Natural killer cell (primary cell): ENCODE results near the gene SAFB. TPM values are rescaled to one million over a fixed set of nuclear protein-coding genes. Genes with fewer than 3 reads are reported as not detected.

ENCODE experiments used
- ATAC-seq, 3 donors: fragments of 150-1000 bp in 2 of 3; fragments of 200-7000 bp in 1 of 3; cut with Tn5 transposase; 1 replicate in 1 of 3; 2 replicates in 2 of 3; pipeline ENCODE4 v1.10.0; 2021; ENCODE audit warnings: mild to moderate bottlenecking in 2 of 3, moderate library complexity in 2 of 3
- DNase-seq, 2 donors: peaks; one replicate each; pipeline versions ENCODE4 v3.0.0 to v3.0.0-alpha.2; 2013 to 2021; ENCODE audit warnings: mixed read lengths in 1 of 2
- H3K27ac ChIP-seq: one replicate; pipeline ENCODE4 v1.5.1; 2013; ENCODE audit warnings: mild to moderate bottlenecking, low read length
- H3K27me3 ChIP-seq: one replicate; pipeline ENCODE4 v1.6.1; 2013; ENCODE audit warnings: low read length; ENCODE audit not compliant: control insufficient read depth, insufficient read depth
- H3K36me3 ChIP-seq: one replicate; pipeline ENCODE4 v1.6.1; 2013; ENCODE audit warnings: low read length; ENCODE audit not compliant: control insufficient read depth, insufficient read depth
- H3K4me1 ChIP-seq: one replicate; pipeline ENCODE4 v1.6.1; 2013; ENCODE audit warnings: low read length; ENCODE audit not compliant: control insufficient read depth, insufficient read depth
- H3K4me3 ChIP-seq: one replicate; pipeline ENCODE4 v1.5.1; 2013; ENCODE audit warnings: low read length
- H3K9me3 ChIP-seq: one replicate; pipeline ENCODE4 v1.6.1; 2013; ENCODE audit warnings: low read length; ENCODE audit not compliant: control insufficient read depth, insufficient read depth
- H3K27ac Mint-ChIP-seq, 2 donors: one replicate each; pipeline ENCODE4 v1.8.0; 2022; ENCODE audit warnings: mild to moderate bottlenecking in 2 of 2, mixed read lengths in 2 of 2, moderate library complexity in 1 of 2
- H3K27me3 Mint-ChIP-seq, 2 donors: one replicate each; pipeline ENCODE4 v1.8.0; 2022; ENCODE audit warnings: low read depth in 2 of 2, mixed read lengths in 2 of 2
- H3K36me3 Mint-ChIP-seq: one replicate; pipeline ENCODE4 v1.8.0; 2022; ENCODE audit warnings: mixed read lengths
- H3K4me1 Mint-ChIP-seq, 2 donors: one replicate each; pipeline ENCODE4 v1.8.0; 2022; ENCODE audit warnings: mixed read lengths in 2 of 2
- H3K4me3 Mint-ChIP-seq: one replicate; pipeline ENCODE4 v1.8.0; 2022; ENCODE audit warnings: mild to moderate bottlenecking, moderate library complexity, mixed read lengths
- H3K9me3 Mint-ChIP-seq, 2 donors: one replicate each; pipeline ENCODE4 v1.8.0; 2022; ENCODE audit warnings: mixed read lengths in 2 of 2
- WGBS: methylation state at CpG from one replicate; pipeline ENCODE4 v1.1.7; 2013; ENCODE audit warnings: missing lambda C conversion rate; ENCODE audit not compliant: insufficient coverage; 5-methylcytosine and 5-hydroxymethylcytosine counted together
- intact Hi-C: fragments of 100-400 bp; cut with micrococcal nuclease; formaldehyde crosslinking; loops from one replicate; pipeline ENCODE4 v1.14.2; 2022
- total RNA-seq, 4 donors: library from RNA; stranded (reverse); fragments of 120-200 nt in 1 of 4; gene quantifications; one replicate each; pipeline versions ENCODE4 v1.2.3 to v1.2.4, GENCODE V29; 2013 to 2022
- TF ChIP-seq, protein P1 (sequence below): fragments of 200-600 bp; IDR thresholded peaks from one replicate; pipeline ENCODE4 v1.8.0; 2022; ENCODE audit warnings: antibody characterized with exemption

SAFB gene
- total RNA-seq, 3 donors from 2014 or later (not counting 1 experiment from before 2014, with no cell fraction given), result 195 to 229 (median 207) TPM

DNA sequence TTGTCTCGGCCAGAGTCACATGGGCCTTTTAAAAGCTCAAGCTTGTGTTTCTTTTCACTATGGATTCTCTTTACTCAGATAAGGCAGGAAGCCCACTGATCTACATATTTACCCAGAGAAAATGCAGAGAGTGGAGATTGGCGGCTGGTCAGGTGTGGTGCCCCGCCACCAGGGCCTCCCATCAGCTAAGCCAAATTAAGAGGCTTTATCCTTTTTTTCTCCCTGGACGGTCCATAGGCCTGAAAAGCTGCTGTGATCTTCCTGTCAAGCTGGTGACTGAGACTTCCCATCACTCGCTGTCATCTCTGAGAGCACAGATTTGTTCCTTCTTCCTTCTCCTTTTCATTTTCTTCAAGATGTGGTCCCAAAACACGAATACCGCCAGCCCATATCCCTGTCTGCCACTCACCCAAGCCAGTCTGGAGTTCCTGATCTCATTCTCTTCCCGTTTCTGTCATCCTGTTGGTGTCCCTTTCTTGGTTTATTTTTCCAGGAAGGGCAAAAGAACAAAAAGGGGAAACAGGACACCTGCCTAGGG lies 1.9 kb downstream of the SAFB start:
- peaks cover 6% of the 10 kb centered on the region for H3K36me3 Mint-ChIP-seq
- H3K27ac ChIP-seq, result peak overlapping the region; percentile 99
- no peaks in the 10 kb centered on the region for H3K27me3 ChIP-seq
- peak overlapping the region; percentile 99 to 100 for H3K27ac Mint-ChIP-seq
- TF ChIP-seq, protein P1, sequence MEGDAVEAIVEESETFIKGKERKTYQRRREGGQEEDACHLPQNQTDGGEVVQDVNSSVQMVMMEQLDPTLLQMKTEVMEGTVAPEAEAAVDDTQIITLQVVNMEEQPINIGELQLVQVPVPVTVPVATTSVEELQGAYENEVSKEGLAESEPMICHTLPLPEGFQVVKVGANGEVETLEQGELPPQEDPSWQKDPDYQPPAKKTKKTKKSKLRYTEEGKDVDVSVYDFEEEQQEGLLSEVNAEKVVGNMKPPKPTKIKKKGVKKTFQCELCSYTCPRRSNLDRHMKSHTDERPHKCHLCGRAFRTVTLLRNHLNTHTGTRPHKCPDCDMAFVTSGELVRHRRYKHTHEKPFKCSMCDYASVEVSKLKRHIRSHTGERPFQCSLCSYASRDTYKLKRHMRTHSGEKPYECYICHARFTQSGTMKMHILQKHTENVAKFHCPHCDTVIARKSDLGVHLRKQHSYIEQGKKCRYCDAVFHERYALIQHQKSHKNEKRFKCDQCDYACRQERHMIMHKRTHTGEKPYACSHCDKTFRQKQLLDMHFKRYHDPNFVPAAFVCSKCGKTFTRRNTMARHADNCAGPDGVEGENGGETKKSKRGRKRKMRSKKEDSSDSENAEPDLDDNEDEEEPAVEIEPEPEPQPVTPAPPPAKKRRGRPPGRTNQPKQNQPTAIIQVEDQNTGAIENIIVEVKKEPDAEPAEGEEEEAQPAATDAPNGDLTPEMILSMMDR, result no peak
- H3K9me3 ChIP-seq, result no peaks in the 10 kb centered on the region
- peaks cover 69% of the 10 kb centered on the region for H3K4me1 ChIP-seq
- ATAC-seq (no peak), DNase-seq (no peak)
- H3K4me3 ChIP-seq, result no peak overlapping the region
- intact Hi-C loops, result no loop called here
- WGBS, result 38% methylated on average over 7 of the region's 8 CpGs
- H3K27me3 Mint-ChIP-seq, result no peaks in the 10 kb centered on the region
- H3K9me3 Mint-ChIP-seq, result no peaks in the 10 kb centered on the region
- peaks cover 57% of the 10 kb centered on the region for H3K36me3 ChIP-seq
- peak overlapping the region; percentile 93 for H3K4me3 Mint-ChIP-seq
- H3K4me1 Mint-ChIP-seq, result peaks cover 78 to 81% of the 10 kb centered on the region in 2 donors

DNA sequence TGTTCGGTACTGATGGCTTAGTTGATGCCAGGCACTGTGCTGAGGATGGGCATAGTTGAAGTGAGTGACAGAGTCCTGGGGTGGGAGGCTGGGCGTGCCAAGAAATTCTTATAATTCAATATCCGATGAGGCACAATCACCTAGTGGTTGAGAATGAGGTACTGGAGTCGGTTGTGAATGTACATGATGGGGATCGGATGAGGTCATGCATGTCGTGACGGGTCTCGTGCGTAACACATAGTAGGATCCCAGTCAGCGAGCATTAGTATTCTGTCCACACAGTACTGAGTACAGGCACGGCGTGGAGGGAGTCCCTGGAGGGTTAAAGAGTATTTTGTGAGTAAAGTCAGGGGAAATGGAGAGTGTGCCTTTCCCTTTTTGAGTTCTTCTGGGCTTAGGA lies 2.8 kb downstream of the SAFB start:
- H3K4me1 ChIP-seq, result peaks cover 71% of the 10 kb centered on the region
- H3K27ac ChIP-seq, result no peak overlapping the region
- H3K9me3 ChIP-seq, result no peaks in the 10 kb centered on the region
- peaks cover 70 to 72% of the 10 kb centered on the region in 2 donors for H3K4me1 Mint-ChIP-seq
- TF ChIP-seq, protein P1, result no peak
- WGBS, result 94% methylated on average over 12 of the region's 12 CpGs
- no peaks in the 10 kb centered on the region for H3K27me3 ChIP-seq
- H3K4me3 ChIP-seq, result no peak overlapping the region
- H3K27me3 Mint-ChIP-seq, result no peaks in the 10 kb centered on the region
- ATAC-seq (no peak), DNase-seq (no peak)
- H3K9me3 Mint-ChIP-seq, result no peaks in the 10 kb centered on the region
- peak overlapping the region; percentile 99 to 100 for H3K27ac Mint-ChIP-seq
- peak overlapping the region; percentile 93 for H3K4me3 Mint-ChIP-seq
- peaks cover 6% of the 10 kb centered on the region for H3K36me3 Mint-ChIP-seq
- intact Hi-C loops, result no loop called here
- peaks cover 52% of the 10 kb centered on the region for H3K36me3 ChIP-seq

DNA sequence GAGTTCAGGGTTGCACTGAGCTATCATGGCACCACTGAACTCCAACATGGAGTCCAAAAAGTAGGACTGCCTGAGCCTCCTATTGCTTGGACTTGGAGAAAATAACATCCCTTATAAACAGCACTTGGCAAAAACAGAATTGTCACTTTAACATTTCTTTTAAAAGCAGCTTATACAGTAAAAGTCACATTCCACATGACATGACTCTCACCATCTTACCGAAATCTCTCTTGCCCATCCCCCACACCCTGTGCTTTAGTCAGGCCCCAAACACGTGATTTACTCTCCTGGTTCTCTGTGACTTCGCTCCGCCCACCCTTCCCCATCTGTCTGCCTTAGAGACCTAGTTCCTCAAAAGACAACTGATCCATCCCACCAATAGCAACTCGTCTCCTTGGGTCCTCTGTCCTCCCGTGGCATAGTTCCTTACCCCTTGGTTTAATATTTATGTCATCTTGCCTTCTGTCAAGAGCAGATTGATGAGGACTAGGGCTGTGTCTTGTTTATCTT lies 4.6 kb downstream of the SAFB start:
- H3K36me3 ChIP-seq, result peaks cover 47% of the 10 kb centered on the region
- 33% methylated on average over 6 of the region's 6 CpGs for WGBS

More for the DNA sequence above, 4.6 kb downstream of the SAFB start:
- Histone ChIP-seq H3K4me1 (peaks cover 58% of the 10 kb centered on the region), H3K27me3 (no peaks in the 10 kb centered on the region), H3K27ac (peak overlapping the region; percentile 37), H3K4me3 (no peak overlapping the region), H3K9me3 (no peaks in the 10 kb centered on the region)
- ATAC-seq, result no peak
- no peaks in the 10 kb centered on the region for H3K27me3 Mint-ChIP-seq
- TF ChIP-seq, protein P1, result no peak
- no peaks in the 10 kb centered on the region for H3K9me3 Mint-ChIP-seq
- peak in 1 of 2 donors; percentile 44 for DNase-seq
- peak overlapping the region; percentile 61 for H3K4me3 Mint-ChIP-seq
- intact Hi-C loops, result no loop called here
- H3K36me3 Mint-ChIP-seq, result peaks cover 13% of the 10 kb centered on the region
- peaks cover 68 to 74% of the 10 kb centered on the region in 2 donors for H3K4me1 Mint-ChIP-seq
- H3K27ac Mint-ChIP-seq, result peak overlapping the region; percentile 76 to 78
